HEK293 (cell line): Measurements from ENCODE around the gene ZSWIM3.

ENCODE experiments used
- CTCF ChIA-PET: fragments of 350-600 bp; formaldehyde crosslinking; extraction: SDS; loops from one replicate; lab custom pipeline; 2021; ENCODE audit warnings: antibody characterized with exemption; lab: Yijun Ruan, JAX
- POLR2A ChIA-PET: fragments of 300-600 bp; formaldehyde crosslinking; extraction: SDS; loops from one replicate; lab custom pipeline; 2020; ENCODE audit warnings: antibody characterized with exemption, inconsistent platforms; lab: Yijun Ruan, JAX
- H3K27ac ChIP-seq: fragments of 200-500 bp; sonication (Bioruptor generic); 2 replicates; pipeline ENCODE4 v1.5.1; 2014; ENCODE audit warnings: low read depth, low read length, control low read depth, inconsistent platforms; ENCODE audit errors: extremely low read depth
- H3K36me3 ChIP-seq, 2 experiments: fragments of 200-500 bp in 1 of 2; sonication (Bioruptor generic) in 1 of 2; 1 replicate in 1 of 2; 2 replicates in 1 of 2; pipeline ENCODE4 v1.5.1; 2014 to 2017; ENCODE audit warnings: inconsistent platforms in 2 of 2, low read length in 2 of 2; ENCODE audit not compliant: control insufficient read depth in 2 of 2, insufficient read depth in 1 of 2
- H3K4me1 ChIP-seq: fragments of 200-500 bp; sonication (Bioruptor generic); 2 replicates; pipeline ENCODE4 v1.5.1; 2014; ENCODE audit warnings: mild to moderate bottlenecking, low read length, inconsistent platforms; ENCODE audit not compliant: control insufficient read depth, insufficient read depth
- H3K4me3 ChIP-seq: 2 replicates; pipeline ENCODE4 v1.5.1; 2011; ENCODE audit warnings: low read depth, mild to moderate bottlenecking, control low read depth, low read length, moderate library complexity
- H3K9me3 ChIP-seq: fragments of 200-500 bp; sonication (Bioruptor generic); 2 replicates; pipeline ENCODE4 v1.5.1; 2014; ENCODE audit warnings: low read depth, low read length, inconsistent platforms; ENCODE audit not compliant: control insufficient read depth, insufficient read depth
- GLI2 ChIP-seq: fragments of 450-650 bp; formaldehyde crosslinking; IDR thresholded peaks from 2 replicates; pipeline ENCODE4; 2017; ENCODE audit warnings: missing biosample characterization, missing genetic modification characterization, low read depth, borderline replicate concordance
- KLF1 ChIP-seq: fragments of 450-650 bp; formaldehyde crosslinking; IDR thresholded peaks from 2 replicates; pipeline ENCODE4 v1.5.1; 2016; ENCODE audit warnings: missing biosample characterization, missing genetic modification characterization
- PRDM1 ChIP-seq: fragments of 450-650 bp; formaldehyde crosslinking; IDR thresholded peaks from 2 replicates; pipeline ENCODE4; 2016; ENCODE audit warnings: missing biosample characterization, missing genetic modification characterization
- SCRT2 ChIP-seq: fragments of 450-650 bp; formaldehyde crosslinking; IDR thresholded peaks from 2 replicates; pipeline ENCODE4 v1.5.1; 2016; ENCODE audit warnings: missing biosample characterization, missing genetic modification characterization
- SP7 ChIP-seq: fragments of 450-650 bp; formaldehyde crosslinking; IDR thresholded peaks from 2 replicates; pipeline ENCODE4 v1.5.1; 2016; ENCODE audit warnings: missing biosample characterization, missing genetic modification characterization
- ZBTB21 ChIP-seq: fragments of 450-650 bp; formaldehyde crosslinking; IDR thresholded peaks from 2 replicates; pipeline ENCODE4 v1.5.1; 2017; ENCODE audit warnings: missing biosample characterization, missing genetic modification characterization
- ZBTB44 ChIP-seq: fragments of 450-650 bp; IDR thresholded peaks from 2 replicates; pipeline ENCODE4 v1.5.1; 2018; ENCODE audit warnings: missing biosample characterization, mild to moderate bottlenecking, missing genetic modification characterization
- ZNF214 ChIP-seq: fragments of 450-650 bp; formaldehyde crosslinking; IDR thresholded peaks from 2 replicates; pipeline ENCODE4 v1.5.1; 2017; ENCODE audit warnings: missing biosample characterization, mild to moderate bottlenecking, missing genetic modification characterization, borderline replicate concordance
- ZNF266 ChIP-seq: fragments of 450-650 bp; formaldehyde crosslinking; IDR thresholded peaks from 2 replicates; pipeline ENCODE4 v1.5.1; 2016; ENCODE audit warnings: missing biosample characterization, missing genetic modification characterization, low read depth
- ZNF366 ChIP-seq: fragments of 450-650 bp; formaldehyde crosslinking; conservative IDR thresholded peaks from 2 replicates; pipeline ENCODE4 v1.5.1; 2016; ENCODE audit warnings: missing biosample characterization, missing genetic modification characterization
- ZNF394 ChIP-seq: fragments of 450-650 bp; formaldehyde crosslinking; IDR thresholded peaks from 2 replicates; pipeline ENCODE4 v1.5.1; 2016; ENCODE audit warnings: missing biosample characterization, missing genetic modification characterization, mild to moderate bottlenecking, moderate library complexity, borderline replicate concordance
- ZNF560 ChIP-seq: fragments of 450-650 bp; formaldehyde crosslinking; IDR thresholded peaks from 2 replicates; pipeline ENCODE4 v1.5.1; 2017; ENCODE audit warnings: missing biosample characterization, missing genetic modification characterization, borderline replicate concordance
- ZNF561 ChIP-seq: fragments of 450-650 bp; IDR thresholded peaks from 2 replicates; pipeline ENCODE4 v1.5.1; 2018; ENCODE audit warnings: missing biosample characterization, missing genetic modification characterization, borderline replicate concordance
- ZNF610 ChIP-seq: fragments of 450-650 bp; formaldehyde crosslinking; IDR thresholded peaks from 2 replicates; pipeline ENCODE4 v1.5.1; 2016; ENCODE audit warnings: missing biosample characterization, missing genetic modification characterization, borderline replicate concordance
- ZNF629 ChIP-seq: fragments of 450-650 bp; formaldehyde crosslinking; IDR thresholded peaks from 2 replicates; pipeline ENCODE4 v1.5.1; 2017; ENCODE audit warnings: missing biosample characterization, missing genetic modification characterization
- ZNF639 ChIP-seq: fragments of 450-650 bp; formaldehyde crosslinking; IDR thresholded peaks from 2 replicates; pipeline ENCODE4 v1.5.1; 2016; ENCODE audit warnings: missing biosample characterization, missing genetic modification characterization
- ZNF664 ChIP-seq: fragments of 450-650 bp; formaldehyde crosslinking; IDR thresholded peaks from 2 replicates; pipeline ENCODE4 v1.5.1; 2016; ENCODE audit warnings: missing biosample characterization, missing genetic modification characterization
- ZNF701 ChIP-seq: fragments of 450-650 bp; formaldehyde crosslinking; IDR thresholded peaks from 2 replicates; pipeline ENCODE4 v1.5.1; 2016; ENCODE audit warnings: missing biosample characterization, missing genetic modification characterization
- ZNF747 ChIP-seq: fragments of 450-650 bp; formaldehyde crosslinking; IDR thresholded peaks from 2 replicates; pipeline ENCODE4 v1.5.1; 2016; ENCODE audit warnings: missing biosample characterization, missing genetic modification characterization
- TF ChIP-seq, protein P1 (sequence below): fragments of 450-650 bp; formaldehyde crosslinking; IDR thresholded peaks from 2 replicates; pipeline ENCODE4 v1.5.1; 2016; ENCODE audit warnings: missing biosample characterization, missing genetic modification characterization, low read depth
- TF ChIP-seq, protein P2 (sequence below): fragments of 450-650 bp; formaldehyde crosslinking; IDR thresholded peaks from 2 replicates; pipeline ENCODE4 v1.5.1; 2016; ENCODE audit warnings: missing biosample characterization, missing genetic modification characterization
- TF ChIP-seq, protein P3 (sequence below): fragments of 450-650 bp; formaldehyde crosslinking; IDR thresholded peaks from 2 replicates; pipeline ENCODE4 v1.5.1; 2016; ENCODE audit warnings: missing biosample characterization, missing genetic modification characterization

ZSWIM3 gene

GRCh38 chr20:45905505-45906079 lies 48.2 kb downstream of the ZSWIM3 start (continued):
- TF ChIP-seq ZNF639 (tag by site-specific recombination), result peak; percentile 76; the same call in 1 of the 2 replicates
- no peak for TF ChIP-seq GLI2 (tag by site-specific recombination)
- TF ChIP-seq, protein P1, sequence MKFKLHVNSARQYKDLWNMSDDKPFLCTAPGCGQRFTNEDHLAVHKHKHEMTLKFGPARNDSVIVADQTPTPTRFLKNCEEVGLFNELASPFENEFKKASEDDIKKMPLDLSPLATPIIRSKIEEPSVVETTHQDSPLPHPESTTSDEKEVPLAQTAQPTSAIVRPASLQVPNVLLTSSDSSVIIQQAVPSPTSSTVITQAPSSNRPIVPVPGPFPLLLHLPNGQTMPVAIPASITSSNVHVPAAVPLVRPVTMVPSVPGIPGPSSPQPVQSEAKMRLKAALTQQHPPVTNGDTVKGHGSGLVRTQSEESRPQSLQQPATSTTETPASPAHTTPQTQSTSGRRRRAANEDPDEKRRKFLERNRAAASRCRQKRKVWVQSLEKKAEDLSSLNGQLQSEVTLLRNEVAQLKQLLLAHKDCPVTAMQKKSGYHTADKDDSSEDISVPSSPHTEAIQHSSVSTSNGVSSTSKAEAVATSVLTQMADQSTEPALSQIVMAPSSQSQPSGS (tag by site-specific recombination), result peak; percentile 71
- no peak for TF ChIP-seq ZBTB44 (tag by site-specific recombination)
- peak; percentile 58 for TF ChIP-seq SP7
- TF ChIP-seq, protein P2, sequence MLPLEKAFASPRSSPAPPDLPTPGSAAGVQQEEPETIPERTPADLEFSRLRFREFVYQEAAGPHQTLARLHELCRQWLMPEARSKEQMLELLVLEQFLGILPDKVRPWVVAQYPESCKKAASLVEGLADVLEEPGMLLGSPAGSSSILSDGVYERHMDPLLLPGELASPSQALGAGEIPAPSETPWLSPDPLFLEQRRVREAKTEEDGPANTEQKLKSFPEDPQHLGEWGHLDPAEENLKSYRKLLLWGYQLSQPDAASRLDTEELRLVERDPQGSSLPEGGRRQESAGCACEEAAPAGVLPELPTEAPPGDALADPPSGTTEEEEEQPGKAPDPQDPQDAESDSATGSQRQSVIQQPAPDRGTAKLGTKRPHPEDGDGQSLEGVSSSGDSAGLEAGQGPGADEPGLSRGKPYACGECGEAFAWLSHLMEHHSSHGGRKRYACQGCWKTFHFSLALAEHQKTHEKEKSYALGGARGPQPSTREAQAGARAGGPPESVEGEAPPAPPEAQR (tag by site-specific recombination), result no peak
- peak; percentile 77 for TF ChIP-seq ZBTB21 (tag by site-specific recombination)
- peak; percentile 94 for TF ChIP-seq ZNF629 (tag by site-specific recombination)

DNA sequence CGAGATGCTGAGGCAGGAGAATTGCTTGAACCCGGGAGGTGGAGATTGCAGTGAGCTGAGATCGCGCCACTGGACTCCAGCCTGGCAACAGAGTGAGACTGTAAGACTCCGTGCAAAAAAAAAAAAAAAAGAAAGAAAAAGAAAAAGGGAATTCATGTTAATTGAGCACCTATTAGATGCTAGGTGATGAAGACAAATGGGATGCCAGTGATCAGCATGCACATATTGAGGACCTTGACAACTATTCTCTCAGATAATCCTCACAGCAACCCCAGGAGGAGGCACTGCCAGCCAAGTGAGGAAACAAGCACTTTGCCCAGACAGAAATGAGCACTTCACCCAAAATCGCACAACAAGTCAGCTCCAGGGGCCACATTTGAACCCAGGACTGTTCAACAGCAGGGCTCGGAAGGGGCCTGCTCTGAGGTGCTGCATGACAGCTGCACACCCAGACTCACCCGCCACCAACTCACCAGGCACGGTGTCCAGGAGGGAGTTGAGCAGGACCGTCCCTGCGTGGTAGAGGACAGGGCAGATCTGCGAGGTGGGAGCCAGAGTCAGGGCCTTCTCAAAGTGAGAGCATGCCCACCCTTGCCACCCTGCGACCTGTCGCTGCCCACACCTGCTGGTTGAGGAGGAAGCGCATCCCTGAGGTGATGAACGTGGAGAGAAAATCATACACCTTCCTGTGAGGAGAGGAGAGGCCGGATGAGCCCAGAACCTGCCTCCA lies 50.0 kb downstream of the ZSWIM3 start:
- TF ChIP-seq ZNF664 (tag by site-specific recombination) (peak; percentile 96), ZNF214 (tag by site-specific recombination) (peak; percentile 95), ZNF561 (tag by site-specific recombination) (no peak), ZBTB44 (tag by site-specific recombination) (no peak), SCRT2 (tag by site-specific recombination) (peak; percentile 68), ZNF610 (tag by site-specific recombination) (no peak)
- Histone ChIP-seq H3K27ac (no peak overlapping the region), H3K4me1 (no peaks in the 10 kb centered on the region), H3K4me3 (no peak overlapping the region), H3K9me3 (no peaks in the 10 kb centered on the region), H3K36me3 (no peaks in the 10 kb centered on the region)
- ChIA-PET CTCF (interaction anchor here (0.5 to 1.0 kb wide), 3 partner anchors 15 to 142 kb away, joined by 3 to 4 read pairs (median 4); no protein-coding TSS in a partner anchor), POLR2A (no interaction called here)

DNA sequence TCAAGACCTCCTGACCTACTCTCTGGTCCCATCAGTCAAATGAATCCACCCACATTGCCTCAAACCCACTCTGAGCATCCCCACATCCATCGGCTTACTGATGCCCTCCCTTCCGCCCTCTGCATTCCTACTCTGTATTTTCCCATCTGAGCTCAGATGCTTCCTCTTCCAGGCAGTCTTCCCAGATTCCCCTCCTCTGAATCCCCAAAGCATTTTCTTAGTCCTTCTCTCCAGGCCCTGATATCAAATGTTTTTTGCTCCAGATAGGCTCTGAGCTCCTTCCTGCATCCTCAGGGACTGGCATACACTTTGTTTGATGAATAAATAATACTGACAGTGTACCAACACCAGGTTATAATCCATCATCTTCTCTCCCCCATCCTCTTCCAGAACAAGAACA lies 50.7 kb downstream of the ZSWIM3 start:
- ChIA-PET POLR2A (no interaction called here), CTCF (interaction anchor here (0.5 to 1.0 kb wide), 2 partner anchors 16 to 80 kb away, joined by 3 to 4 read pairs; no protein-coding TSS in a partner anchor)
- Histone ChIP-seq H3K27ac (no peak overlapping the region), H3K4me1 (no peaks in the 10 kb centered on the region), H3K9me3 (no peaks in the 10 kb centered on the region), H3K4me3 (no peak overlapping the region), H3K36me3 (no peaks in the 10 kb centered on the region)
- TF ChIP-seq ZNF266 (no peak), KLF1 (tag by site-specific recombination) (no peak), ZNF394 (tag by site-specific recombination) (no peak), ZNF560 (tag by site-specific recombination) (no peak), ZNF701 (tag by site-specific recombination) (no peak), ZNF366 (no peak), ZNF747 (tag by site-specific recombination) (no peak), PRDM1 (tag by site-specific recombination) (no peak)
- TF ChIP-seq, protein P3, sequence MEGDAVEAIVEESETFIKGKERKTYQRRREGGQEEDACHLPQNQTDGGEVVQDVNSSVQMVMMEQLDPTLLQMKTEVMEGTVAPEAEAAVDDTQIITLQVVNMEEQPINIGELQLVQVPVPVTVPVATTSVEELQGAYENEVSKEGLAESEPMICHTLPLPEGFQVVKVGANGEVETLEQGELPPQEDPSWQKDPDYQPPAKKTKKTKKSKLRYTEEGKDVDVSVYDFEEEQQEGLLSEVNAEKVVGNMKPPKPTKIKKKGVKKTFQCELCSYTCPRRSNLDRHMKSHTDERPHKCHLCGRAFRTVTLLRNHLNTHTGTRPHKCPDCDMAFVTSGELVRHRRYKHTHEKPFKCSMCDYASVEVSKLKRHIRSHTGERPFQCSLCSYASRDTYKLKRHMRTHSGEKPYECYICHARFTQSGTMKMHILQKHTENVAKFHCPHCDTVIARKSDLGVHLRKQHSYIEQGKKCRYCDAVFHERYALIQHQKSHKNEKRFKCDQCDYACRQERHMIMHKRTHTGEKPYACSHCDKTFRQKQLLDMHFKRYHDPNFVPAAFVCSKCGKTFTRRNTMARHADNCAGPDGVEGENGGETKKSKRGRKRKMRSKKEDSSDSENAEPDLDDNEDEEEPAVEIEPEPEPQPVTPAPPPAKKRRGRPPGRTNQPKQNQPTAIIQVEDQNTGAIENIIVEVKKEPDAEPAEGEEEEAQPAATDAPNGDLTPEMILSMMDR (tag by site-specific recombination), result no peak
